NCI-H526 treated with DMSO at 0.1 percent for 48 hours (cell line): ENCODE measurements around the gene RHBDD1.

Experiments used
- DNase-seq: peaks from one replicate; lab custom pipeline; 2025; lab: John Stamatoyannopoulos, UW

Gene RHBDD1

GRCh38 chr2:226915846-226916360 is 80.0 kb downstream of the RHBDD1 start:
- no peak for DNase-seq

GRCh38 chr2:226916669-226917068 is 80.8 kb downstream of the RHBDD1 start:
- DNase-seq: no peak

- no peak for DNase-seq
Measured at GRCh38 chr2:226932443-226932842, 96.6 kb downstream of the RHBDD1 start.

GRCh38 chr2:226934546-226935201 is 98.8 kb downstream of the RHBDD1 start:
- no peak for DNase-seq

GRCh38 chr2:226943862-226944620 is 108.2 kb downstream of the RHBDD1 start:
- DNase-seq: no peak

GRCh38 chr2:226953206-226953605 is 117.4 kb downstream of the RHBDD1 start:
- no peak for DNase-seq

- no peak for DNase-seq
Measured at GRCh38 chr2:226953826-226954225, 118.0 kb downstream of the RHBDD1 start.

- no peak for DNase-seq
Measured at GRCh38 chr2:226956659-226957058, 120.8 kb downstream of the RHBDD1 start.

- no peak for DNase-seq
Measured at GRCh38 chr2:226959418-226959817, 123.6 kb downstream of the RHBDD1 start.

- no peak for DNase-seq
Measured at GRCh38 chr2:226962176-226962773, 126.4 kb downstream of the RHBDD1 start.

GRCh38 chr2:226963528-226963927 is 127.7 kb downstream of the RHBDD1 start:
- DNase-seq: no peak

GRCh38 chr2:226965376-226965775 is 129.5 kb downstream of the RHBDD1 start:
- no peak for DNase-seq

- DNase-seq: no peak
Measured at GRCh38 chr2:226969417-226970080, 133.7 kb downstream of the RHBDD1 start.

- no peak for DNase-seq
Measured at GRCh38 chr2:226970362-226970761, 134.5 kb downstream of the RHBDD1 start.

- no peak for DNase-seq
Measured at GRCh38 chr2:226971084-226971483, 135.2 kb downstream of the RHBDD1 start.

- no peak for DNase-seq
Measured at GRCh38 chr2:226971770-226972169, 135.9 kb downstream of the RHBDD1 start.

GRCh38 chr2:226973816-226974215 is 138.0 kb downstream of the RHBDD1 start:
- DNase-seq: no peak

GRCh38 chr2:226977775-226978190 is 141.9 kb downstream of the RHBDD1 start:
- DNase-seq: no peak

- DNase-seq: no peak
Measured at GRCh38 chr2:226978300-226978699, 142.4 kb downstream of the RHBDD1 start.

- DNase-seq: no peak
Measured at GRCh38 chr2:226979004-226979403, 143.2 kb downstream of the RHBDD1 start.

- no peak for DNase-seq
Measured at GRCh38 chr2:226981791-226982326, 146.0 kb downstream of the RHBDD1 start.
